ENCODE measurements around the gene NT5E.

Gene NT5E

GRCh38 chr6:85429346-85429745 lies 20.5 kb upstream of the NT5E start (continued):
- TF ChIP-seq ZNF362 (tag by site-specific recombination; IDR thresholded peaks at IDR 0.05) (no peak), ZNF398 (tag by site-specific recombination; IDR thresholded peaks at IDR 0.05) (no peak), REST (tag by site-specific recombination; IDR thresholded peaks at IDR 0.05) (no peak), ZBTB1 (tag by site-specific recombination; IDR thresholded peaks at IDR 0.05) (no peak), MEIS1 (CRISPR knock-in tag; IDR thresholded peaks at IDR 0.05; ENCODE audit: borderline replicate concordance) (no peak), ZNF280C (tag by site-specific recombination; IDR thresholded peaks at IDR 0.05) (no peak), ZNF132 (tag by site-specific recombination; IDR thresholded peaks at IDR 0.05; ENCODE audit: borderline replicate concordance) (no peak)

- Histone ChIP-seq H3K9me3 (ENCODE audit: control insufficient read depth, insufficient read depth, low read depth, low read length) (no peaks in the 10 kb centered on the region), H3K36me3 (ENCODE audit: control insufficient read depth in 2 of 2, insufficient read depth in 1 of 2, low read length in 2 of 2) (no peaks in the 10 kb centered on the region), H3K4me3 (ENCODE audit: low read depth, low read length) (no peak overlapping the region), H3K4me1 (ENCODE audit: control insufficient read depth, insufficient read depth, low read length) (no peaks in the 10 kb centered on the region), H3K27ac (ENCODE audit: extremely low read depth, low read depth, low read length) (no peak overlapping the region)
- ChIA-PET CTCF (interaction anchor here (0.5 to 2.1 kb wide), 3 partner anchors 8 to 1159 kb away, joined by 3 to 7 read pairs (median 4); no protein-coding TSS in a partner anchor), POLR2A (interaction anchor here (1.1 kb wide), 1 partner anchor 18 kb away, joined by 4 read pairs; the partner anchor contains the start of gene NT5E)
- TF ChIP-seq ZNF394 (tag by site-specific recombination; IDR thresholded peaks at IDR 0.05; ENCODE audit: borderline replicate concordance) = no peak
- no peak for TF ChIP-seq ZBTB48 (tag by site-specific recombination; IDR thresholded peaks at IDR 0.05)
- no peak for TF ChIP-seq ZNF175 (tag by site-specific recombination; IDR thresholded peaks at IDR 0.05)
- TF ChIP-seq ZNF645 (tag by site-specific recombination; IDR thresholded peaks at IDR 0.05) = no peak
- TF ChIP-seq SCRT2 (tag by site-specific recombination; IDR thresholded peaks at IDR 0.05) = no peak
- TF ChIP-seq ZNF433 (tag by site-specific recombination; IDR thresholded peaks at IDR 0.05; ENCODE audit: low read depth) = no peak
- no peak for TF ChIP-seq ZNF596 (tag by site-specific recombination; IDR thresholded peaks at IDR 0.05)
- TF ChIP-seq GLI4 (tag by site-specific recombination; IDR thresholded peaks at IDR 0.05) = no peak
- TF ChIP-seq ZNF792 (tag by site-specific recombination; IDR thresholded peaks at IDR 0.05) = no peak
- TF ChIP-seq ZNF549 (tag by site-specific recombination; IDR thresholded peaks at IDR 0.05) = no peak
These were observed 18.6 kb upstream of the NT5E start for GRCh38 chr6:85431271-85431670.
